ENCODE data around the gene TGFB1.
"Not testable (repeated sequence)": the region's sequence is repeated elsewhere in the genome, so short reads cannot be mapped to it uniquely, and the experiment has no call there.

The TGFB1 gene

GRCh38 chr19:41296433-41296871 is 57.3 kb downstream of the TGFB1 start:
- peak overlapping the region; percentile 11; the same call in 1 of the 2 replicates for H3K27ac ChIP-seq
- TF ChIP-seq CTCF (conservative IDR thresholded peaks at IDR 0.05; ENCODE audit: low read depth), result no peak
- no peak for DNase-seq (ENCODE audit: low spot score)
- ChIA-PET CTCF (no interaction called here), POLR2A (ENCODE audit: low non-redundant PET) (no interaction called here)

GRCh38 chr19:41295499-41295898 is 58.2 kb downstream of the TGFB1 start:
- POLR2A ChIA-PET (ENCODE audit: low non-redundant PET), result no interaction called here
- no peak for TF ChIP-seq CTCF (conservative IDR thresholded peaks at IDR 0.05; ENCODE audit: low read depth)
- CTCF ChIA-PET, result interaction anchor here (2.2 kb wide), 1 partner anchor 13 kb away, joined by 8 read pairs; no protein-coding TSS in a partner anchor
- no peak overlapping the region for H3K27ac ChIP-seq
- no peak for DNase-seq (ENCODE audit: low spot score)

- DNase-seq (ENCODE audit: low spot score), result no peak
- ChIA-PET CTCF (interaction anchor here (2.2 kb wide), 1 partner anchor 14 kb away, joined by 8 read pairs; no protein-coding TSS in a partner anchor), POLR2A (ENCODE audit: low non-redundant PET) (no interaction called here)
- H3K27ac ChIP-seq, result no peak overlapping the region
- no peak for TF ChIP-seq CTCF (conservative IDR thresholded peaks at IDR 0.05; ENCODE audit: low read depth)
Observed at GRCh38 chr19:41294393-41294792, 59.3 kb downstream of the TGFB1 start.

GRCh38 chr19:41289814-41290213 is 63.9 kb downstream of the TGFB1 start:
- CTCF ChIA-PET, result interaction anchor here (0.8 kb wide), 1 partner anchor 11 kb away, joined by 3 read pairs; no protein-coding TSS in a partner anchor
- H3K27ac ChIP-seq; POLR2A ChIA-PET (ENCODE audit: low non-redundant PET); DNase-seq (ENCODE audit: low spot score): not testable (repeated sequence)

- ChIA-PET POLR2A (ENCODE audit: low non-redundant PET) (no interaction called here), CTCF (interaction anchor here (0.6 to 0.8 kb wide), 2 partner anchors 10 to 52 kb away, joined by 3 read pairs; no protein-coding TSS in a partner anchor)
- no peak for DNase-seq (ENCODE audit: low spot score)
- H3K27ac ChIP-seq, result no peak overlapping the region
- no peak for TF ChIP-seq CTCF (conservative IDR thresholded peaks at IDR 0.05; ENCODE audit: low read depth)
Observed at GRCh38 chr19:41288673-41289530, 64.8 kb downstream of the TGFB1 start.
